ENCODE measurements around the gene CFAP157.

Gene CFAP157

DNA sequence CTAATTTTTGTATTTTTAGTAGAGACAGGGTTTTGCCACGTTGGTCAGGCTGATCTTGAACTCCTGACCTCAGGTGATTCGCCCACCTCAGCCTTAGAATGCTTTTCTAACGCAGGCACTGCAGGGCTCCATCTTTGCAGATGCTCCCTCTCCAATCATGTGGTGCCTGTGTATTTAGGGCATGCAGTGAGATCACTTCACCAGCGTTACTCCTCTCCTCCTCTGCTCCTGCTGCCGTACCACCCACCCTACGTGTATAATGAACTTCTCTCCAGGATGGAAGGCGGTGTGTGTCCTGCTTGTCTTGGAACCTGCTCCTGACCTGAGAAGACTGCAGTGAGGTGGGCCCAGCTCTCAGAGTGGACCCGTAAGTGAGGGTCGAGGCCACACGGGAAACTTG, 13.6 kb upstream of the CFAP157 start:
- DNase-seq (ENCODE audit: low read depth), result no peak

DNA sequence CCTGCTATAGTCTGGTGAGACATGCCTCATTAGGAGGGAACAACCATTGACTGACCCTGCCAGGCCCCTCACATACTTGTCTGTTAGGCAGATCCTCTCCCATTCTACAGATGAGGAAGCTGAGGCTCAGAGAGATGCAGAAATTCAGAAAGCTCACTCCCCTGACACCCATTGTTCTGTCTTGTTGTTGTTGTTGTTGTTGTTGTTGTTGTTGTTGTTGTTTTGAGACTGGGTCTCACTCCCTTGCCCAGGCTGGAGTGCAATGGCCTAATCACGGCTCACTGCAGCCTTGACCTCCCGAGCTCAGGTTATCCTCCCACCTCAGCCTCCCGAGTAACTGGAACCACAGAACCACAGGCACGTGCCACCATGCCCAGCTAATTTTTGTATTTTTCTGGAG, 13.1 kb upstream of the CFAP157 start:
- DNase-seq (ENCODE audit: low read depth), result no peak

DNA sequence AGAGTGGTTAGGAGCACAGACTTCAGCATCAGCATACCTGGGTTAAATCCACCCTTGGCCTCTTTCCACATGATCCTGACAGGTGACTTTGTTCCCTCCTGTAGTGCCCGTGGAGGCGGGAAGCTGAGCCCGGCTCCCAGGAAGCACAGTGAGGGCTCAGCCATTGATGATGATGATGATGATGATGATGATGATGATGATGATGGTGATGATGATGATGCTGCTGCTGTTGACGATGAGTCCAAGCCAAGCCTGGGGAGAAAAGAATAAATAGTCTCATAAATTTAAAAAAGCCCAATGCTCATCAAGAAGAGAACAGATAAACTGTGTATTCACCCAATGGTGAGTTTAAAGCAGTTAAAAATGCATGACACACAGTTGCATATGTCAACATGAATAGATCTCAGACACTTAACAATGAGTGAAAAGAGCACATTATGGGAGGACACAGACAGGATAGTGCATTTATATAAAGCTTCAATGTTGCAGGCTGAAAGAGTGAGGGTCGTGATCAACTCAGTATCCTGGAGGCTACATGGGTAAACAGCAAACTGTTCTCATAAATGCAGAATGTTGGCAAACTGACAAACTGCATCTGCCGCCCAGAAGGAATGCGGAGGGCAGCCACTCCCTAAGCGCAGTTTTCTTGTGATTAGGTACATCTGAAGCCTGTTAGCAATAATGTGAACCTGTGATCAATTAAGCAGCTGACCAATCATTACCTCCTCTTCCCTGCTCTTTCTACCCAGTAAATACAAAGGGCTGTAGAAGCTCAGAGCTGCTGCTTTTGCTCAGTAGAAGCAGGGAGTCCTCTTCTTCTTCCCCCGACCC, 11.7 kb upstream of the CFAP157 start:
- no peak for DNase-seq (ENCODE audit: low read depth)

DNA sequence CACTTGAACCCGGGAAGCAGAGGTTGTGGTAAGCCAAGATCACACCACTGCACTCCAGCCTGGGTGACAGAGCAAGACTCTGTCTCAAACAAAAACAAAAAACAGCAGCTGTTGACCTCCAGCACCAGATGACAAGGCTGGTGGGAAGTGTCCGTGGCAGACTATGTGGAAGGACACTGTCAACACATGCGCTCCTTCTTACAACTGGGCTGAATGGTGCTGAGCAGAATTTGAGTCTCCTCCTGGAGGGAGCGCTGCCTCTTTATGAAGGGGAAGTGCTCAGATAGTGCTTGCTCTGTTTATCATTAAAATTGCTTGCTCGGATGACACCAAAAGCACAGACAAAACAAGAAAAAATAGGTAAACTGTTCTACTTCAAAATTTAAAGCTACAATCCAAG, 9.2 kb upstream of the CFAP157 start:
- no peak for DNase-seq (ENCODE audit: low read depth)

DNA sequence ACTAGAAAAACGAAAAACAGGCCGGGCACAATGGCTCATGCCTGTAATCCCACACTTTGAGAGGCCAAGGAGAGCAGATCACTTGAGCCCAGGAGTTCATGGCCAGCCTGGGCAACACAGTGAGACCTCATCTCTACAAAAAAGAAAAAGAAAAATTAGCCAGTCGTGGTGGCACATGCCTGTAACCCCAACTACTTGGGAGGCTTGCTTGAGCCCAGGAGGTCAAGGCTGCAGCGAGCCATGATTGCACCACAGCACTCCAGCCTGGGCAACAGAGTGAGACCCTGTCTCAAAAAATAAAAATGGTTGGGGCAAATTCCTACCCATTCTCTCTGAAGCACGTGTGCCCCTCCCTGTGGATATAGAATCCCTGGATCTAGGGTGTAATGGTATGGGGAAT, 8.4 kb upstream of the CFAP157 start:
- no peak for DNase-seq (ENCODE audit: low read depth)

DNA sequence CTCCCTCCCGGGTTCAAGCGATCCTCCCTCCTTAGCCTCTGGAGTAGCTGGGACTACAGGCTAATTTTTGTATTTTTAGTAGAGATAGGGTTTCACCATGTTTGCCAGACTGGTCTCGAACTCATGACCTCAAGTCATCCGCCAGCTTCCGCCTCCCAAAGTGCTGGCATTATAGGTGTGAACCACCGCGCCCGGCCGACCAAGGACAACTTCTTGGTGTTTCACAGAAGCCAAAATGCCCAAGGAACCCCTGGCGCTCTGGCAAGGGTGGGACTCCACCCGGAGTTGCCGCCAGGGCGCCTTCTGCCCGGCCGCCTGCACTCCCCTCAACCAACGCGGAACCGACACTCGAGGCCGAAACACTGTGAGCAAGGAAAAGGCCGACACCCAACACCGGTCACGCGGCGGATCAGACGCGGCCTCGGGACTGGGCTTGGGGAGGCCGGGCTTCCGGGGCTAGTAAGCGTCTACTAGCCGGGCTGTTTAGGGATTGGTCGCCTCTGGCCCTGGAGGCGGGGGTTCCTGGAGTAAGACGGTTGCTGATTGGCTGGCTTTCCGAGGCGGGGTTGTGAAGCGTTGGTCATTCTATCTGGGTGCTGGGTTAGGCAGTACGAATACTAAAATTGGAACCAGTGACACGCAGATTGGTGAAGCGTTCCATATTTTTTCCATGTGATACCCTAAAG, 7.7 kb upstream of the CFAP157 start:
- peak; percentile 99 for DNase-seq (ENCODE audit: low read depth)

DNA sequence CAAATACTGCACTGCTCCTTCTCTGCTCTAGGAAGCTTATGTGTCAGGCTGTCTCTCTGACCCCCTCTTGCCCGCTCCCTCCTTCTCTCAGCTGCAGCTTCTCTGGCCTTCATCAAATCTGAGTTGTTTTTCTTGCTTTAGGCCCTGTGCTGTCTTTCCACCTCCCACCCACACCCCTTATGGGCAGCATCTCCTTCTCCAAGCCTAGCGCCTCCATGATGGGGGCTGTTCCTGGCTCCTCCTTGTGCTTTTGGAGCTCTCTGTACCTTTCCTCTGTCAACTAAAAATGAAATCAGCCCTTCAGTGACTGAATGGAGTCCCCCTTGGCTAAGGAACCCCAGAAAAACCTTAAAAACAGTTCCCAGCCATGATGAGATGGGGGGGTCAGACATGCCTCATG, 6.6 kb upstream of the CFAP157 start:
- no peak for DNase-seq (ENCODE audit: low read depth)

DNA sequence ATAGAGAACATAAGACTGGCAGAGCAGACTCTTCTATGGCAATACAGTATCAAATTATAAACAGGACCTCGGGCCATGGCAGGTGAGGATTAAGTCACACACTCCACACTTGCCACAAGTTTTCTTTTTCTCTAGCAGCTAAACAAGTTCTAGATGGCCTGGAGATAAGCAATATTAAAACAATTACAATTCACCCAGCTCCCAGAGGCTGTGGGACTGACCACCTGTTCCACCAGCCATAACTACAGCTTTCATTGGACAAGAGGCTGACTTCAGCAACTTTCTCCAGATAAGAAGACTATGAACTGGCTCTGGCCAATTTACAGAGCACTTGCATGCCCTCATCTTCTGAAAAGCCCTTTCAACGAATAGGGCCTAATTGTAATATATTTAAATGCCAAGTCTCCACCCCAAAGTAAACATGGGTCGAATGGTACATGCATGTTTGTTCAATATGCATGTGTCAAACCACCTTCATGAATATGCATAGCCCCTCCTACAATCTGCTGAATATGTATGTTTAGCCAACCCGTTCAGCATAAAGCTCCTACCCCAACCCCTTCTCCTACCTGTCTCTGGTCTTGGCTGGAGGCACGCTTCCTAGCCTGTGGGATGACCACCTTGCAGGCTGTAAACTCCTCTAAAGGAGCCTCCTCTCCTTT, 6.1 kb upstream of the CFAP157 start:
- no peak for DNase-seq (ENCODE audit: low read depth)

DNA sequence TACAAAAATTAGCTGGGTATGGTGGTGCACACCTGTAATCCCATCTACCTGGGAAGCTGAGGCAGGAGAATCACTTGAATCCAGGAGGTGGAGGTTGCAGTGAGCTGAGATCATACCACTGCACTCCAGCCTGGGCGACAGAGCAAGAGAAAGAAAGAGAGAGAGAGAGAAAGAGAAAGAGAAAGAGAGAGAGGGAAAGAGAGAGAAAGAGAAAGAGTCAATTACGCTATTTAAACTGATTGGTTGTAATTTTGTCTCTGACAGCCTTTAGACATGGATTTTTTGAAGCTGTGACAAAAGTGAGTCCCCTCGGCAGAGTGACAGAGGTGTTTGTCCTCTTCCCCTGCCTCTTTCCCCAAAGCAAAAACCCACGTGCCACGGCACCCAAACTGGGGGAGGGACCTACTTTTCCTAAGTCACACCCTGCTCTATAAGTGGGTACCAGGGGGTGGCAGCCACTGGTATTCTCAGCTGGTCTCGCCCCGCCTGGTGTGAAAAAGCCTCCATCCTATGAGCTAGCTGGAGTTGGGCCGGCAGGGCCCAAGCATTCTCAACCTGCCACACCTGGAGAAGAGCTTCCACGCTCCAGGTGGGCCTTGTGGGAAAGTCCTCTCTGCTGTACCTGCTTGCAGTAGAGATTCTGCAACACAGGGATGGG, 3.4 kb upstream of the CFAP157 start:
- DNase-seq (ENCODE audit: low read depth), result no peak

DNA sequence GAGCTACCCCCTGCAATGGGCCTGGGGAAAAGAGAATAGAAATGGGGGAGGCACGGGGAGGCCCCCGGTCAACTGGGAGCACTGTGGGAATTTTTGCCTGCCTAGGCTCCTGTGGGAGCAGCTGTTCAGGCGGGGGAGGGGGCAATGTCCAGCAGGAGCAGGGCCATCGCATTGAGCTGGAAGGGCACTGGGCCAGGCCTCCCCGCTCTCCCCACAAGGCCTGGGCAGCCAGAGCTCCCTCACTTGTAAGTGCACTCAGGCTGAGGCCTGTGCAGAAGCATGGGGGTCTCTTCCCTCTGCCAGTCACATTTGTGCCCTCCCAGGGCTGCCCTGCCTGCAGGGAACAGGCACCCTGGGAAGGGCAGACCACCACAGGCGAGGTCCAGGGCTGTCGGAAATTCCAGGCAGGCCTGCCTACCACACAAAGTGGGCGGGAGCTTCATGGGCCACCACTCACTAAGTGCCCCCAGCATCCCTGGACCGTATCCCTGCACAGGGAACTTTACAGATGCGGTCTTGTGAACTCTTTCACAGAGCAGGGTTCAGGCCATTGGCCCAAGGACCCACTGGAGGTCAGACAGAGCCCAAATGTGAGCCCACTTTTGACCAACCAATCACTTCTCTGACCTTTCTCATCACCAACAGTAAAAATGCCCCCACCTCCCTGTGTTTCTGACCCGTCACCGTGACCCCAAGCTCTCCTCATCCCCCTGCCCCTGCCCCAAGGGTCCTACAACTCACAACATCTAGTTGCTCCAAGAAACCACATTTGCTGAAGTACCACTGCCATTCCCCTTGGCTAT, 1.0 kb upstream of the CFAP157 start:
- no peak for DNase-seq (ENCODE audit: low read depth)

DNA sequence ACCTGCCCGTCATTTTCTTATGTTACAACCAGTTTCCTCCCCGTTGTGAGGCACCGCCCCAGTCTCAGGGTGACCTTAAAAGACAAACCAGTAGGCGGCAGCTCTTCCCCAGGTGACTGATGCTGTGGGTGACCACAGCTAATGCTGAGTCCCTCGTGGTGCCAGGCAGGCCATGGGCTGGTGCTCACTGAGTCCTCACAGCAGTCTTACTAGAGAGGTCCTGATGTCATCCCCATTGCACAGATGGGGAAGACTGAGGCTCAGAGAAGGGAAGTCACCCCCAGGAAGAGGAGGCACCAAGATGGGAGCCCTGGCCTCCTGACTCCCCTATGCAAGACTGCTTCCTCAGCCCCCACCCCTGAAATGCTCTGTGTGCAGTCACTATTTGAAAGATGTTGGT, 978 bp downstream of the CFAP157 start:
- no peak for DNase-seq (ENCODE audit: low read depth)

DNA sequence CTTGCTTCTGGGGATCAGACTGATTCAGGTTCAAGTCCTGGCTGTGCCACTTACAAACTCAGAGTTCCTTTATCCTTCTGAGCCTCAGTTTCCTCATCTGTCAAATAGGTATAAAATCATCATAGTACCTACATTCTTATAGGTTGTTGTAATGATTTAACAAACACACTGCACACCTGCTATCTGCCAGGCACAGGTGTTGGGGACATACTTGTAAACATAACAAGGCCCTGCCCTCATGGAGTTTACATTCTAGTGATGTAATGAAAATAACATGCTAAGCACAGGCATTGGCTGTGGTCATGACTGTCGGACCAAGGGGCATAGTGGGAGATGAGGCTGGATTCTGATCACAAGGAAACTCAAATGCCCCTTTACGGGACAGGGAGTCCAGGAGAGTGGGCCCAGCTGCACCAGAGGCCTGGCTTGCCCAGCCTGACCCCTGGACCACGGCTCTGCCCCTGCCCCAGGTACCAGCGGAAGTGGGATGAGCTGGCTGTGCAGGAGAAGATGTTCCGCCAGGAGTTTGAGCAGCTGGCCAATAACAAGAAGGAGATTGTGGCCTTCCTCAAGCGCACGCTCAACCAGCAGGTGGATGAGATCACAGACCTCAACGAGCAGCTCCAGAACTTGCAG, 2.3 kb downstream of the CFAP157 start:
- DNase-seq (ENCODE audit: low read depth), result no peak

DNA sequence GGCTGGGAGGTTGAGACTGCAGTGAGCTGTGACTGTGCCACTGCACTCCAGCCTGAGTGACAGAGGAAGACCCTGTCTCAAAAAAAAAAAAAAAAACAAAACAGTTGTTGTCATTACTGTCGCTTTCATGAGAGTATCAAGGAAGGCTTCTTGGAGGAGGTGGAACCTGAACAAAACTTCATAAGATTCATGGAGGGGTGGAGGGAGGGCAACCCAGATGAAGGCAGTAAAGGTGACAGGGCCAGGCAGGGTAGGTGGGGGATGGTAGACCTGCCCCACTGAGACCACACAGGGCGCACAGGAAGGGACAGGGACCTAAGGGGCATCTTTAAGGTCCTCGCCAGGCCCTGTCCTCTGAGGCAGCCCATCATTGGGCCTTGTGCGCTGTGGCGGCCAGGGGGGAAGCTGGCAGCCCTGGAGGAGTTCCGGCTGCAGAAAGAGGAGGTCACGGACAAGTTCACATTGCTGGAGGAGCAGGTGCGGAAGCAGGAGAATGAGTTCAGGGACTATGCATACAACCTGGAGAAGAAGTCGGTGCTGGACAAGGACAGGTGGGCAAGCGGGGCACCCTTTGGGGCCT, 3.5 kb downstream of the CFAP157 start:
- DNase-seq (ENCODE audit: low read depth), result no peak

DNA sequence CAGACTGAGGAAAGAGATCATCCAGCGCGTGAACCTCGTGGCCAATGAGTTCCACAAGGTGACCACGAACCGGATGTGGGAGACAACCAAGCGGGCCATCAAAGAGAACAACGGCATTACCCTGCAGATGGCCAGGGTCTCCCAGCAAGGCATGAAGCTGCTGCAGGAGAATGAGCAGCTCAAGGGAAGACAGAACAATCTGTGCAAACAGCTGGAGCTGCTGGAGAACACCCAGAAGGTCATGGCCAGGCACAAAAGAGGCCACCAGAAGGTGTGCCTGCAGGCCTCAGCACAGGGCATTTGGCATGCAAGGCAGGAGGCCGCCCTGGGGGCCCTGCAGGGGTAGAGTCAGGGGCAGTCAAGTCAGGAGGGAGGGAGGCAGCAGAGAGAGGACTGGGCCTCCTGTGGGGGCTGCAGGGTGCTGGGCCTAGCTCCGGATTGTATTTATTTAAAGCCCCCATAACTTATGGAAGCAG, 4.5 kb downstream of the CFAP157 start:
- DNase-seq (ENCODE audit: low read depth), result no peak

DNA sequence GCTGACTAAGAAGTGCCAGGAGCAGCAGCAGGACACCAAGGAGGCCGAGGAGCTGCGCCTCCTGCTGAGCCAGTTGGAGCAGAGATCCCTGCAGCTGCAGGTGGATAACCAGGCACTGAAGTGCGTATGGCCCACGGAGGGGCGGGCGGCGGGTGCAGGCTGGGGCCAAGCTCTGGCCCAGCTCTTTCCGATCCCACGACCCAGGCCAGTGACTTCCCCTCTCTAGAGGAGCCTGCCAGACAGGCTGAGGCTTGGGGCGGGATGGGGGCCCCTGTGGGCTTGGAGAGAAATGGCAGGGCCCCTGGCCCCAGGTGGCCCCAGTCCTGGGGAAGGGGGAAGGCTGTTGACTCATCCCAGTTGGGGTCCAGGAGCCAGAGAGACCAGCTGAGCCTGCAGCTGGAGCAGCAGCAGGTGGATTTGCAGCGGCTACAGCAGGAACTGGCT, 5.1 kb downstream of the CFAP157 start:
- DNase-seq (ENCODE audit: low read depth), result no peak

DNA sequence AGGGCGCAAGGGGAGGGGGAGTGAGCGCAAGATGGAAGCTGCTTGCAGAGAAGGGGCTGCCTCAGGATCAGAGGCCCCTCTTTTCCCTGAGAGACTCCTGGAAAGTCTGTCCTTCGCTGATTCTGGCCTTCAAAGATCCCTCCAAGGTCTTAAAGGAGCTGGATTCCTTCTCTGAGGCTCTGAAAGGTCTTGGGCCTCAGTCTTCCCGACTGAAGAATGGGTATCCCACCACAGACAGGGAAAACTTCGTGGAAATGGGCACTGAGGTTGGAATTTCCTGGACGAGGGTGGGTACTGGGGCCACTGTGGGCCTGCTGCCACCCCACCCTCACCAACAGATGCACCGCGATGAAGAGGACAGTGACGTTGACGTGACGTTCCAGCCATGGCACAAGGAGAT, 5.6 kb downstream of the CFAP157 start:
- no peak for DNase-seq (ENCODE audit: low read depth)

DNA sequence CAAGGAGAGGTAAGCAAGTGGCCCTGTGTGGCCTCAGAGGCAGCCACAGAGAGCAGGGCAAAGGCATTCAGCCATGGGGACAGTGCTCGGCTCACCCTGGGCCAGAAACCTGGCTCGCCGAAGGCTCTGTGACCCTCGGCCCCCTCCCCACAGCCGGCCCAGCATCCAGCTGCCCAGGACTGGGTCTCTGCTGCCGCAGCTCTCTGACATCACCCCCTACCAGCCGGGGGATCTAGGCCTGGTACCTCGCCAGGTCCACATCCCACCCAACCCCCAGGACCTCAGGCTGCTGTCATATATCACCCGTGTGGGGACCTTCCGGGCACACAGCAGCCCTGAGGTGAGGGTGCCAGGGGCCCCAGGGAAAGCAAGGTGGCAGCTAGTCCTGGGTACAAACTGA, 6.1 kb downstream of the CFAP157 start:
- DNase-seq (ENCODE audit: low read depth), result no peak

DNA sequence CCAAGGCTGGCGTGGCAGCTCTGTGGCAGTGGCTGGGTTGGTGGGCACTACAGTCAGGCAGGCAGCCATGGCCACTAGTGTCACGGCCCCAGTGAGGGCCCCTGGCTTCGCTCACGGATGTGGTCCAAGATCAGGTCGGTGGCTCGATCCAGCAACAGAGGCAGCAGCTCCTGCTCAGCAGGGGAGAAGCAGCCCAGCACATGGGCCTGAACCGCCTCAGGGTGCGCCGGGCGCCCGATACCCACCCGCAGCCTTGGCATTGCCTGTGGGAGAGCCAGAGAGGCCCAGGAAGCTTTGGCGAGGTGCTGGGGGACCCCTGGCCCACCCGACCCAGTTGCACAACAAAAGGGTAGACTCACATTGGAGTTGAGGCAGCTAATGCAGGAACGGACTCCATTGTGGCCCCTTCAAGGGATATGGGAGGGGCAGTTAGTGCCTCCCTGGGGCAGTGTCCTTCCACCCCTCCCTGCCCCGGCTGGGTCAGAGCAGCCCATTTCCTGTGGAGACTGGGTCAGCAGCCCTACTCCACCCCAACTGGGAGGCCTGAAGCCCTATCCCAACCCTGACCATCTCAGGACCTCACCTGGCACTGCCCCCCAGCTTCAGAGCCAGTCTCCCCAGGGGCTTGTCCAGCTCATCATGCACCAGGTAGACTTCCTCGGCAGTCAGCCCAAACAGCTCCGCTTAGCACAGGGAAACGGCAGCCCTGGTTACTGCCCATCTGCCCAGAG, 7.4 kb downstream of the CFAP157 start:
- DNase-seq (ENCODE audit: low read depth), result no peak

DNA sequence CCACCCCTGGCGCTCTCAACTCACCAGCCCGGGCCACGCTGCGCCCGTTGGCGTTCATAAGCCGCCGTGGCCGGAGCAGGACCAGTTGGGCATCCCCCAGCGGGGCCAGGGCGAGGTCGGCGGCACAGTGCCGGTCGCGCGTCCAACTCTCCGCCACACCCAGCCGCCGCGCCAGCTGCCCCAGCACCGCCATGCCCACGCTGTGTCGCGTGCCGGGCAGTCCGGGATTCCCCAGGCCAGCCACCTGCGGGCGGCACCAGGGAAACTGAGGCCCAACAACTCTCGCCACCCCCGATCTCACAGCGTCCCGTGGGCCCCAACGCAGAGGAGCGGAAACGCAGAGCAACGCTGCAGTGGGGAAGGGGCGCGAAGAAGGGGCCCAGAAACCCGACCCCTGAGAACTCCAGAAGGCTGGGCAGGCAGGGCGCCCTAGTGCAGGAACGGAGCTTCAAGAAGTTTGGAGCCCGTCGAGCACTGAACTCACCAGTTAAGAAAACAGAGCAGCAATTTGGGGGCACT, 8.2 kb downstream of the CFAP157 start:
- DNase-seq (ENCODE audit: low read depth), result no peak
